Measurements from ENCODE around the gene SUN5.

- TF ChIP-seq POLR2A (IDR thresholded peaks at IDR 0.05; ENCODE audit: low read length): no peak
- no peak for TF ChIP-seq GATA1 (IDR thresholded peaks at IDR 0.05; ENCODE audit: low read depth, low read length)
These were observed 10.7 kb downstream of the SUN5 start for GRCh38 chr20:32993496-32994050.

All from erythroblast (primary cell).